ENCODE measurements around the gene RPS29.

DNA sequence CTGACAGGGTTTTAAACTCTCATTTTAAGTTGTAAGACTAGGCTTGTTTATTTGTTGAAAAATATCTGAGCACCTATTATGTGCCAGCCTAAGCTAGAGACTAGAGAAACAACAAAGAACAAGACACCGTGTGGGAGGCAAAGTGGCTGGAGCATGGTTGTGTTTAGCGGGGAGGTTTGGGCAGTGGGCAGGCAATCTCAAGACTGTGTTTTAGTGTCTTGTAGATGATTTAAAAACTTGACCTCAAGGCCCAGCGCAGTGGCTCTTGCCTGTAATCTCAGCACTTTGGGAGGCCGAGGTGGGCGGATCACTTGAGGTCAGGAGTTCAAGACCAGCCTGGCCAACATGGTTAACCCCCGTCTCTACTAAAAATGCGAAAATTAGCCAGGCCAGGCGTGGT lies 26.5 kb upstream of the RPS29 start:
- no peak for TF ChIP-seq CTCF (IDR thresholded peaks at IDR 0.05; ENCODE audit: low read length)
- TF ChIP-seq EZH2 (IDR thresholded peaks at IDR 0.05; ENCODE audit: borderline replicate concordance, low read length), result no peak
